SU-DHL-6 (cell line): ENCODE results near the gene OTX1.

Experiments used
- H2AFZ ChIP-seq: fragments of 200-600 bp; sonication (generic); 2 replicates; pipeline ENCODE4 v1.6.1; 2014; ENCODE audit warnings: low read depth, mild to moderate bottlenecking, moderate library complexity, mixed read lengths, antibody characterized with exemption, low read length; ENCODE audit not compliant: severe bottlenecking
- H3F3A ChIP-seq: fragments of 200-600 bp; shearing (Covaris generic); 2 replicates; pipeline ENCODE4 v1.6.0; 2016; ENCODE audit warnings: antibody characterized with exemption, mild to moderate bottlenecking; ENCODE audit not compliant: insufficient read depth
- H3K27ac ChIP-seq: fragments of 200-600 bp; sonication (generic); 2 replicates; pipeline ENCODE4 v1.5.1; 2016; ENCODE audit warnings: low read depth, mild to moderate bottlenecking, low read length, moderate library complexity, mixed read lengths
- H3K27me3 ChIP-seq: fragments of 200-600 bp; sonication (generic), shearing (Covaris generic); 2 replicates; pipeline ENCODE4 v1.6.0; 2014; ENCODE audit warnings: mild to moderate bottlenecking, low read length
- H3K36me3 ChIP-seq: fragments of 200-600 bp; sonication (generic); 2 replicates; pipeline ENCODE4 v1.6.1; 2014; ENCODE audit warnings: mild to moderate bottlenecking, low read length, mixed read lengths
- H3K4me2 ChIP-seq: fragments of 300-600, 200-600 bp; shearing (Covaris generic), sonication (generic); 2 replicates; pipeline ENCODE4 v1.6.0; 2014; ENCODE audit warnings: low read length, low read depth, mild to moderate bottlenecking; ENCODE audit not compliant: poor library complexity, severe bottlenecking
- H3K4me3 ChIP-seq: fragments of 200-600 bp; sonication (generic); 2 replicates; pipeline ENCODE4 v1.5.1; 2014; ENCODE audit warnings: antibody characterized with exemption, low read length, mild to moderate bottlenecking, mixed read lengths; ENCODE audit not compliant: insufficient read depth, poor library complexity, severe bottlenecking
- H3K79me2 ChIP-seq: fragments of 200-600 bp; sonication (generic); 2 replicates; pipeline ENCODE4 v1.6.1; 2014; ENCODE audit warnings: mild to moderate bottlenecking, low read length, moderate library complexity; ENCODE audit not compliant: insufficient read depth
- H3K9ac ChIP-seq: fragments of 200-600 bp; sonication (generic); 2 replicates; pipeline ENCODE4 v1.7.0; 2014; ENCODE audit warnings: mild to moderate bottlenecking, low read length
- H3K9me2 ChIP-seq: fragments of 200-600 bp; sonication (generic); replicated peaks from 2 replicates; pipeline ENCODE4 v1.6.1; 2014; ENCODE audit warnings: low read length; ENCODE audit not compliant: insufficient read depth
- H3K9me3 ChIP-seq: fragments of 200-600 bp; sonication (generic); 2 replicates; pipeline ENCODE4 v1.6.1; 2014; ENCODE audit warnings: low read length, mixed read lengths; ENCODE audit not compliant: insufficient read depth
- H4K20me1 ChIP-seq: fragments of 200-600 bp; sonication (generic); 2 replicates; pipeline ENCODE4 v1.6.1; 2014; ENCODE audit warnings: low read depth, mild to moderate bottlenecking, antibody characterized with exemption, low read length, moderate library complexity, mixed read lengths
- CTCF ChIP-seq: fragments of 200-600 bp; sonication (generic); IDR thresholded peaks from one replicate; pipeline ENCODE4 v1.5.1; 2017; ENCODE audit warnings: antibody characterized with exemption, mild to moderate bottlenecking, low read length, moderate library complexity; ENCODE audit not compliant: insufficient read depth, poor library complexity, severe bottlenecking
- EZH2phosphoT487 ChIP-seq: fragments of 200-600 bp; sonication (generic), shearing (Covaris generic); conservative IDR thresholded peaks from 2 replicates; pipeline ENCODE4 v1.6.1; 2018; ENCODE audit warnings: mild to moderate bottlenecking, antibody characterized with exemption, low read length, moderate library complexity, mixed read lengths

The OTX1 gene

GRCh38 chr2:63092401-63092800 is 41.8 kb downstream of the OTX1 start:
- Histone ChIP-seq H3K27me3 (no peaks in the 10 kb centered on the region), H3F3A (no peaks in the 10 kb centered on the region), H3K9ac (no peak overlapping the region), H4K20me1 (no peaks in the 10 kb centered on the region), H3K36me3 (no peaks in the 10 kb centered on the region), H3K4me3 (no peak overlapping the region), H3K27ac (no peak overlapping the region), H3K9me3 (no peaks in the 10 kb centered on the region), H3K4me2 (no peak overlapping the region), H3K9me2 (no peaks in the 10 kb centered on the region), H3K79me2 (no peaks in the 10 kb centered on the region), H2AFZ (no peak overlapping the region)
- TF ChIP-seq EZH2phosphoT487, result no peak
- no peak for TF ChIP-seq CTCF

GRCh38 chr2:63092857-63093256 is 42.2 kb downstream of the OTX1 start:
- H3K27me3 ChIP-seq, result no peaks in the 10 kb centered on the region

DNA sequence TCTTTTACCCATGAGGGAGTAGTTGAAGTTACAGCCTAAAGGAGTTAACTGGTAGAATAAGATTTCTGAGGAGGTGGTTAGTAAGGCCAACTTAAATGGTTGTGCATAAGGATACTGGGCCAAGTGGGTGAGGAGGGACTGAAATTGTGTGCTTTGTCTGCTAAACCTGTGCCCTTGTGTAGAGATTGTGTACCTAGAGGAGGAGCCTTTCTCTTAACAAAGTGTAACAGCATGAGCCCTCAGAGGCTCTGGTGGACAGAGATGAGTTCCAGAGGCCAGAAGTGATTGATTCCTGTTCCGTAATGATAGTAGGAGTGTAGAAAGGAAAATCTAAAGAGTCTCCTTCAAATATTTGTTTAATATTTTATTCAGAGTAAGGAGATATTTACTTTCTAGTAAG is 42.9 kb downstream of the OTX1 start:
- Histone ChIP-seq H3K79me2 (no peaks in the 10 kb centered on the region), H4K20me1 (no peaks in the 10 kb centered on the region), H3K9me3 (no peaks in the 10 kb centered on the region), H3K4me3 (no peak overlapping the region), H3K9me2 (no peaks in the 10 kb centered on the region), H3F3A (no peaks in the 10 kb centered on the region), H2AFZ (no peak overlapping the region), H3K4me2 (no peak overlapping the region), H3K36me3 (no peaks in the 10 kb centered on the region), H3K9ac (no peak overlapping the region), H3K27ac (no peak overlapping the region), H3K27me3 (no peaks in the 10 kb centered on the region)
- no peak for TF ChIP-seq EZH2phosphoT487
- TF ChIP-seq CTCF, result no peak

More at GRCh38 chr2:63092857-63093256, 42.2 kb downstream of the OTX1 start:
- Histone ChIP-seq H3K27ac (no peak overlapping the region), H3K36me3 (no peaks in the 10 kb centered on the region), H3K79me2 (no peaks in the 10 kb centered on the region), H3K9me2 (no peaks in the 10 kb centered on the region), H3K4me2 (no peak overlapping the region), H3K4me3 (no peak overlapping the region), H3K9ac (no peak overlapping the region), H4K20me1 (no peaks in the 10 kb centered on the region), H3F3A (no peaks in the 10 kb centered on the region), H3K9me3 (no peaks in the 10 kb centered on the region), H2AFZ (no peak overlapping the region)
- TF ChIP-seq EZH2phosphoT487 (no peak), CTCF (no peak)

DNA sequence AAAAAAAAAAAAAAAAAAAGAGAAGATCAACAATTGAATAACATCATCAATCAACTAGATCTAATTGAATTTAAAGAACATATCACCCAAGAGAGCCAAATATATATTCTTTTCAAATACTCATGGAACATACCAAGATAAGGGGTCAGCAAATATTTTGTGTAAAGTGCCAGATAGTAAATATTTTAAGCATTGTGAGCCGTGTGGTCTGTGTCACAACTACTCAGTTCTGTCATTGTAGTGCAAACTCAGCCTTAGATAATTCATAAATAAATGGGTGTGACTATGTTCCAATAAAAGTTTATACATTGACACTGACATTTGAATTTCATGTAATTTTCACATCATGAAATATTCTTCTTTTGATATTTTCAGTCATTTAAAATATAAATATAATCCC is 45.9 kb downstream of the OTX1 start:
- no peaks in the 10 kb centered on the region for H4K20me1 ChIP-seq
- no peaks in the 10 kb centered on the region for H3K79me2 ChIP-seq
- H3K4me3 ChIP-seq, result no peak overlapping the region
- no peaks in the 10 kb centered on the region for H3K9me3 ChIP-seq
- H3K27me3 ChIP-seq, result no peaks in the 10 kb centered on the region
- TF ChIP-seq CTCF (no peak), EZH2phosphoT487 (no peak)
- no peaks in the 10 kb centered on the region for H3K9me2 ChIP-seq
- no peak overlapping the region for H3K9ac ChIP-seq
- no peaks in the 10 kb centered on the region for H3K36me3 ChIP-seq
- no peak overlapping the region for H2AFZ ChIP-seq
- no peak overlapping the region for H3K4me2 ChIP-seq
- no peak overlapping the region for H3K27ac ChIP-seq
- no peaks in the 10 kb centered on the region for H3F3A ChIP-seq
